A673 (cell line): ENCODE results near the gene ITGA6.

Experiments
- EZH2 ChIP-seq: fragments of 200-600 bp; sonication (generic); IDR thresholded peaks from 2 replicates; pipeline ENCODE4 v1.6.1; 2017; ENCODE audit warnings: borderline replicate concordance, low read depth, mild to moderate bottlenecking, mixed read lengths, antibody characterized with exemption, low read length; ENCODE audit not compliant: poor library complexity, severe bottlenecking
- TF ChIP-seq, protein P1 (sequence below): fragments of 300-800, 200-600 bp; sonication (generic); conservative IDR thresholded peaks from 2 replicates; pipeline ENCODE4 v1.5.1; 2017; ENCODE audit warnings: low read depth, mild to moderate bottlenecking, antibody characterized with exemption, low read length, moderate library complexity, mixed read lengths

DNA sequence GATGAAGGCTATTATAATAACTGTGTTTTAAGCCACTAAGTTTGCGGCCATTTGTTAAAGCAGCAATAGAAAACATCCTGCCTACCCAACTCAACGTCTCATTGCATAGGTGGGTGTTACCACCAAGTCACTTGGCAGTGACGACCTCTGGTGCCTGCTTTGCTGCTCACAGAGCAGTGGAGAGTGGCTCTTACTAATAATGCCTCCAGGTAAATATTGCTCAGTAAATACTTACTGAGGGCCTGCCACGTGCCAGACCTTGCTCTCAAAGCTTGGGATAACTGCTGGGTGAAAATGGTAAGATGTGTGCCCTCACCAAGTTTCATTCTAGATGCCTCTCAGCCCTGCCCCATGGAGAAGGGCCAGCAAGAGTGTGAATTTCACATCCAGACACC is 27.7 kb downstream of the ITGA6 start:
- TF ChIP-seq, protein P1, sequence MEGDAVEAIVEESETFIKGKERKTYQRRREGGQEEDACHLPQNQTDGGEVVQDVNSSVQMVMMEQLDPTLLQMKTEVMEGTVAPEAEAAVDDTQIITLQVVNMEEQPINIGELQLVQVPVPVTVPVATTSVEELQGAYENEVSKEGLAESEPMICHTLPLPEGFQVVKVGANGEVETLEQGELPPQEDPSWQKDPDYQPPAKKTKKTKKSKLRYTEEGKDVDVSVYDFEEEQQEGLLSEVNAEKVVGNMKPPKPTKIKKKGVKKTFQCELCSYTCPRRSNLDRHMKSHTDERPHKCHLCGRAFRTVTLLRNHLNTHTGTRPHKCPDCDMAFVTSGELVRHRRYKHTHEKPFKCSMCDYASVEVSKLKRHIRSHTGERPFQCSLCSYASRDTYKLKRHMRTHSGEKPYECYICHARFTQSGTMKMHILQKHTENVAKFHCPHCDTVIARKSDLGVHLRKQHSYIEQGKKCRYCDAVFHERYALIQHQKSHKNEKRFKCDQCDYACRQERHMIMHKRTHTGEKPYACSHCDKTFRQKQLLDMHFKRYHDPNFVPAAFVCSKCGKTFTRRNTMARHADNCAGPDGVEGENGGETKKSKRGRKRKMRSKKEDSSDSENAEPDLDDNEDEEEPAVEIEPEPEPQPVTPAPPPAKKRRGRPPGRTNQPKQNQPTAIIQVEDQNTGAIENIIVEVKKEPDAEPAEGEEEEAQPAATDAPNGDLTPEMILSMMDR: no peak
- TF ChIP-seq EZH2: no peak
